ENCODE results near the gene GPANK1. TPM values are rescaled to one million over a fixed set of nuclear protein-coding genes. Genes with fewer than 3 reads are reported as not detected.

The GPANK1 gene
- total and polyA plus RNA-seq, 2 of the 13 experiments (the other 11 are each of a cell fraction or from before 2014, with no cell fraction given) = 15.4 to 22.8 TPM

- TF ChIP-seq DR1 (CRISPR knock-in tag; IDR thresholded peaks at IDR 0.05) = no peak; the same call in 1 of the 2 replicates
- TF ChIP-seq THAP11 (CRISPR knock-in tag; IDR thresholded peaks at IDR 0.05) = peak; percentile 93
- peak; percentile 82 for TF ChIP-seq ZSCAN21 (CRISPR knock-in tag; IDR thresholded peaks at IDR 0.05; ENCODE audit: borderline replicate concordance)
- TF ChIP-seq ZNF335 (CRISPR knock-in tag; IDR thresholded peaks at IDR 0.05) = peak; percentile 96
- TF ChIP-seq ZBTB39 (CRISPR knock-in tag; IDR thresholded peaks at IDR 0.05) = 0 out of 2 replicates have a peak, but pooled peaks have one; percentile 44
- TF ChIP-seq MAF1 (CRISPR knock-in tag; IDR thresholded peaks at IDR 0.05; ENCODE audit: borderline replicate concordance) = 0 out of 2 replicates have a peak, but pooled peaks have one; percentile 18
- TF ChIP-seq FOXP1 (IDR thresholded peaks at IDR 0.05) = no peak
- peak; percentile 74 for TF ChIP-seq FOXP1 (CRISPR knock-in tag; IDR thresholded peaks at IDR 0.05)
- TF ChIP-seq ZSCAN31 (CRISPR knock-in tag; IDR thresholded peaks at IDR 0.05; ENCODE audit: low read depth) = peak; percentile 71; the same call in 1 of the 2 replicates
- no peak for TF ChIP-seq REL (CRISPR knock-in tag; conservative IDR thresholded peaks at IDR 0.05)
- TF ChIP-seq THRA (CRISPR knock-in tag; IDR thresholded peaks at IDR 0.05; ENCODE audit: borderline replicate concordance) = peak; percentile 56
- TF ChIP-seq ZNF205 (CRISPR knock-in tag; IDR thresholded peaks at IDR 0.05) = peak; percentile 62; the same call in 1 of the 2 replicates
- TF ChIP-seq ZNF124 (CRISPR knock-in tag; IDR thresholded peaks at IDR 0.05) = 0 out of 2 replicates have a peak, but pooled peaks have one; percentile 59
- TF ChIP-seq FOXK1 (CRISPR knock-in tag; IDR thresholded peaks at IDR 0.05; ENCODE audit: borderline replicate concordance, low read depth) = peak; percentile 90
- TF ChIP-seq ZNF230 (CRISPR knock-in tag; IDR thresholded peaks at IDR 0.05) = peak; percentile 86; the same call in 1 of the 2 replicates
- no peak; the same call in 1 of the 2 replicates for TF ChIP-seq ZFP90 (CRISPR knock-in tag; IDR thresholded peaks at IDR 0.05; ENCODE audit: borderline replicate concordance)
- no peak for TF ChIP-seq JUNB (CRISPR knock-in tag; IDR thresholded peaks at IDR 0.05; ENCODE audit: borderline replicate concordance)
- peak; percentile 56; the same call in 1 of the 2 replicates for TF ChIP-seq PRDM4 (CRISPR knock-in tag; IDR thresholded peaks at IDR 0.05; ENCODE audit: borderline replicate concordance)
- TF ChIP-seq REXO4 (CRISPR knock-in tag; IDR thresholded peaks at IDR 0.05; ENCODE audit: borderline replicate concordance) = no peak
- TF ChIP-seq KLF6 (CRISPR knock-in tag; IDR thresholded peaks at IDR 0.05) = no peak; the same call in 1 of the 2 replicates
- TF ChIP-seq KAT8 (CRISPR knock-in tag; IDR thresholded peaks at IDR 0.05) = peak; percentile 96
- TF ChIP-seq ATF5 (CRISPR knock-in tag; IDR thresholded peaks at IDR 0.05; ENCODE audit: low read depth) = no peak
- peak; percentile 81 for TF ChIP-seq IRF2 (CRISPR knock-in tag; IDR thresholded peaks at IDR 0.05)
- no peak for TF ChIP-seq MTF2 (CRISPR knock-in tag; IDR thresholded peaks at IDR 0.05; ENCODE audit: borderline replicate concordance)
These were observed 38.3 kb upstream of the GPANK1 start, which contains the start of gene ABHD16A (continued) for GRCh38 chr6:31702819-31703716.

Data from HepG2 (cell line).